K562 (cell line): ENCODE data around the gene GFOD1. TPM values are rescaled to one million over a fixed set of nuclear protein-coding genes. Genes with fewer than 3 reads are reported as not detected.

Experiments
- ARNT ChIP-seq, 2 experiments: fragments of 450-650 bp; IDR thresholded peaks; 2 replicates each; pipeline ENCODE4 v1.6.1; 2016; ENCODE audit warnings: mild to moderate bottlenecking in 1 of 2
- ATF2 ChIP-seq: sonication (generic); formaldehyde crosslinking; IDR thresholded peaks from 2 replicates; pipeline ENCODE4 v1.8.1; 2022; ENCODE audit warnings: missing genetic modification reagents
- CHD2 ChIP-seq: IDR thresholded peaks from 2 replicates; pipeline ENCODE4 v1.6.1; 2011; ENCODE audit warnings: low read depth, low read length
- CREM ChIP-seq: IDR thresholded peaks from 2 replicates; pipeline ENCODE4 v1.6.1; 2014; ENCODE audit warnings: antibody characterized with exemption, low read depth
- HMGN3 ChIP-seq: IDR thresholded peaks from 2 replicates; pipeline ENCODE4 v1.6.1; 2011; ENCODE audit warnings: borderline replicate concordance, low read depth, mild to moderate bottlenecking, mixed read lengths, low read length; ENCODE audit not compliant: insufficient read length; ENCODE audit errors: extremely low read depth
- JUNB ChIP-seq: fragments of 450-650 bp; formaldehyde crosslinking; conservative IDR thresholded peaks from 2 replicates; pipeline ENCODE4 v1.4.0; 2020; ENCODE audit warnings: mild to moderate bottlenecking
- JUND ChIP-seq, 2 experiments: IDR thresholded peaks; 2 replicates in 1 of 2; 3 replicates in 1 of 2; pipeline ENCODE4 v1.6.1; 2011; ENCODE audit warnings: borderline replicate concordance in 2 of 2, low read depth in 2 of 2, low read length in 2 of 2, improper control_type of control experiment in 1 of 2, missing biosample characterization in 1 of 2, missing genetic modification characterization in 1 of 2, missing genetic modification reagents in 1 of 2
- MIER1 ChIP-seq: fragments of 450-650 bp; IDR thresholded peaks from 2 replicates; pipeline ENCODE4 v1.6.1; 2016; ENCODE audit warnings: antibody characterized with exemption, mild to moderate bottlenecking, low read depth
- MTA2 ChIP-seq: fragments of 450-650 bp; IDR thresholded peaks from 2 replicates; pipeline ENCODE4 v1.6.1; 2016; ENCODE audit warnings: low read depth
- NCOA4 ChIP-seq: fragments of 450-650 bp; IDR thresholded peaks from 2 replicates; pipeline ENCODE4 v1.6.1; 2018; ENCODE audit warnings: mild to moderate bottlenecking; ENCODE audit not compliant: partially characterized antibody
- NFE2L1 ChIP-seq: fragments of 450-650 bp; IDR thresholded peaks from 2 replicates; pipeline ENCODE4 v1.6.1; 2016; ENCODE audit warnings: missing genetic modification characterization, low read depth, mild to moderate bottlenecking, missing compliant biosample characterization, moderate library complexity, borderline replicate concordance
- NR4A1 ChIP-seq, 2 experiments: fragments of 250-450 bp in 1 of 2; fragments of 450-650 bp in 1 of 2; sonication (Bioruptor Pico) in 1 of 2; IDR thresholded peaks; 2 replicates each; pipeline versions ENCODE4 v1.4.0 to v1.6.1; 2016 to 2020; ENCODE audit warnings: mild to moderate bottlenecking in 2 of 2, missing compliant biosample characterization in 1 of 2, missing genetic modification characterization in 1 of 2, moderate library complexity in 1 of 2
- POLR2B ChIP-seq: fragments of 450-650 bp; IDR thresholded peaks from 2 replicates; pipeline ENCODE4 v1.6.1; 2018; ENCODE audit warnings: low read depth; ENCODE audit not compliant: partially characterized antibody
- RAD51 ChIP-seq: fragments of 450-650 bp; IDR thresholded peaks from 2 replicates; pipeline ENCODE4 v1.7.1; 2016; ENCODE audit warnings: low read depth, mild to moderate bottlenecking, borderline replicate concordance
- RBM15 ChIP-seq: fragments of 200-400 bp; formaldehyde crosslinking; IDR thresholded peaks from 2 replicates; pipeline ENCODE4 v1.6.1; 2018; ENCODE audit warnings: mild to moderate bottlenecking, low read length, moderate library complexity; ENCODE audit not compliant: insufficient read depth
- RBM25 ChIP-seq: fragments of 200-400 bp; formaldehyde crosslinking; IDR thresholded peaks from 2 replicates; pipeline ENCODE4 v1.6.1; 2018; ENCODE audit warnings: low read length, low read depth, moderate library complexity; ENCODE audit not compliant: severe bottlenecking
- ZNF12 ChIP-seq: sonication (generic); formaldehyde crosslinking; IDR thresholded peaks from 2 replicates; pipeline ENCODE4 v1.4.0; 2020; ENCODE audit warnings: mild to moderate bottlenecking, missing genetic modification reagents
- ZNF121 ChIP-seq: sonication (generic); formaldehyde crosslinking; conservative IDR thresholded peaks from 2 replicates; pipeline ENCODE4 v1.8.0; 2022; ENCODE audit warnings: missing genetic modification reagents
- ZNF224 ChIP-seq: sonication (generic); formaldehyde crosslinking; IDR thresholded peaks from 2 replicates; pipeline ENCODE4 v1.8.0; 2022; ENCODE audit warnings: mild to moderate bottlenecking, missing genetic modification reagents
- ZNF444 ChIP-seq: fragments of 250-450 bp; sonication (Bioruptor Pico); IDR thresholded peaks from 2 replicates; pipeline ENCODE4 v1.4.0; 2020; ENCODE audit warnings: mild to moderate bottlenecking, moderate library complexity
- polyA plus RNA-seq, 8 experiments: library from polyadenylated mRNA; depleted of rRNA in 4 of 8; stranded (reverse) in 5 of 8; unstranded in 3 of 8; fragments of >200 nt; fragmentation: Nextera tagmentation in 2 of 8; fragmentation: Illumina TruSeq in 1 of 8; extraction: Ambion mirVana in 2 of 8; extraction: Trizol in 1 of 8; gene quantifications; 2 replicates each; pipeline versions ENCODE4 v1.2.1 to v1.2.3, GENCODE V29; 2011 to 2014; ENCODE audit warnings: inconsistent platforms in 1 of 8, missing spikeins in 1 of 8
- total RNA-seq, 7 experiments: library from RNA; depleted of rRNA in 6 of 7; stranded (reverse); fragments of >200 nt in 6 of 7; fragmentation: Illumina TruSeq in 2 of 7; extraction: Trizol in 2 of 7; gene quantifications; 2 replicates each; pipeline versions ENCODE4 v1.2.1 to v1.2.3, GENCODE V29; 2011 to 2021; ENCODE audit warnings: low replicate concordance in 1 of 7
- TF ChIP-seq, protein P1 (sequence below): sonication (generic); formaldehyde crosslinking; IDR thresholded peaks from 2 replicates; pipeline ENCODE4 v1.8.0; 2022; ENCODE audit warnings: mild to moderate bottlenecking, missing genetic modification reagents
- TF ChIP-seq, protein P2 (sequence below), 2 experiments: fragments of 450-650 bp; conservative IDR thresholded peaks; 2 replicates each; pipeline ENCODE4 v1.6.1; 2017; ENCODE audit warnings: mild to moderate bottlenecking in 2 of 2, moderate library complexity in 2 of 2

Gene GFOD1
- total and polyA plus RNA-seq, 9 of the 15 experiments (the other 6 are each of a cell fraction or from before 2014, with no cell fraction given), result 3.8 to 12.0 (median 8.2) TPM

DNA sequence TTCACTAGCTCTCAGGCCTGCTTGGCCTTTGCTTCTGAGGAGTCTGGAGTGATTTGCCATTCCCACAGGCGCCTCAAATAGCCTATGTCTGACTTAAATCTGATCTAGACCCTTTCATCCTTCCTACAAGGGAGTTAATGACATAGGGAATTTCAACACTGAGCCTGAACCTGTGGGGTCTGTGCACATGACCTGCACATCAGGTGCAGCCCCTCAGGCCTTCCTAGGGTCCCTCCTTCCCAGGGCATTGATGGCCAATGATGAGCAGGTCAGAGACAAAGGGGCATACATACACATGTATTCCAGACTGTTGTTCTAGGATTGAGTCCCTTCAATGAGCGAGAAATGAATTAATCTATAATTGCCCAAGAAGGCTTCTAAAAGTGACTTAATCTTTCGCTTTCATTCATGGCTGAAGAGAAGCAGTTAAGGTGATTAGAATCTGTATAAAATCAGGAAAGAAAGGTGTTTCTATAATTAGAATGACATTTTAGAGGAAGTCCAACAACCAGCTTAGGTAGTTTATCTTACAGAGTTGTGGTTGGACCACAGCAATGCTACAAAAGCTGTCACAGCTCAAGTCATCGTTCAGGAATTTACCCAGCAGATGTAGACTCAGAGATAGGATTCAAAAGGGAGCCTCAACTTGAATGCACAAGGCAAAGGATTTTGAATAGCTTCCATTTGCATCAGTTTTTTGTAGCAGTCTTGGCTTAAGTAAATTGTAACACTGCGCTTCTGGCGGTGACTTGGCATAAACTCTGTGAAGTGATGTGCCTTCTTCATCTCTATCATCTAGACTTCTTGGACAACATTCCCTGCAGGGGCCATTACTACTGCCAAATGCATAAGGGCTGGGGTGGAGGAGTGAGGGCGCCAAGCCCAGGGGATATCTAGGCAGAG lies 132.1 kb downstream of the GFOD1 start (continued):
- peak; percentile 97 for TF ChIP-seq JUND (IDR thresholded peaks at IDR 0.05; ENCODE audit: borderline replicate concordance, low read depth, low read length)
- TF ChIP-seq JUND (tag; IDR thresholded peaks at IDR 0.05; ENCODE audit: borderline replicate concordance, low read depth, low read length), result peak; percentile 96
- TF ChIP-seq CREM, result peak; percentile 81
- no peak for TF ChIP-seq NCOA4
- TF ChIP-seq RBM15, result no peak
- no peak for TF ChIP-seq RBM25
- no peak for TF ChIP-seq ZNF444 (CRISPR knock-in tag)
- TF ChIP-seq NR4A1 (CRISPR knock-in tag; IDR thresholded peaks at IDR 0.05), result no peak
- TF ChIP-seq NR4A1 (tag; IDR thresholded peaks at IDR 0.05), result no peak
- TF ChIP-seq ZNF12 (CRISPR knock-in tag), result no peak
- TF ChIP-seq HMGN3, result peak; percentile 29
- 0 out of 2 replicates have a peak, but pooled peaks have one; percentile 6 for TF ChIP-seq JUNB (CRISPR knock-in tag)
- TF ChIP-seq RAD51, result no peak
- TF ChIP-seq ZNF121, result no peak
- no peak for TF ChIP-seq NFE2L1 (tag)
- peak; percentile 32 to 67; a peak in 1 of 4 replicates for TF ChIP-seq ARNT (IDR thresholded peaks at IDR 0.05)
- peak; percentile 25; the same call in 1 of the 2 replicates for TF ChIP-seq MIER1
- TF ChIP-seq, protein P1, sequence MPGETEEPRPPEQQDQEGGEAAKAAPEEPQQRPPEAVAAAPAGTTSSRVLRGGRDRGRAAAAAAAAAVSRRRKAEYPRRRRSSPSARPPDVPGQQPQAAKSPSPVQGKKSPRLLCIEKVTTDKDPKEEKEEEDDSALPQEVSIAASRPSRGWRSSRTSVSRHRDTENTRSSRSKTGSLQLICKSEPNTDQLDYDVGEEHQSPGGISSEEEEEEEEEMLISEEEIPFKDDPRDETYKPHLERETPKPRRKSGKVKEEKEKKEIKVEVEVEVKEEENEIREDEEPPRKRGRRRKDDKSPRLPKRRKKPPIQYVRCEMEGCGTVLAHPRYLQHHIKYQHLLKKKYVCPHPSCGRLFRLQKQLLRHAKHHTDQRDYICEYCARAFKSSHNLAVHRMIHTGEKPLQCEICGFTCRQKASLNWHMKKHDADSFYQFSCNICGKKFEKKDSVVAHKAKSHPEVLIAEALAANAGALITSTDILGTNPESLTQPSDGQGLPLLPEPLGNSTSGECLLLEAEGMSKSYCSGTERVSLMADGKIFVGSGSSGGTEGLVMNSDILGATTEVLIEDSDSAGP (CRISPR knock-in tag), result no peak
- TF ChIP-seq, protein P2, sequence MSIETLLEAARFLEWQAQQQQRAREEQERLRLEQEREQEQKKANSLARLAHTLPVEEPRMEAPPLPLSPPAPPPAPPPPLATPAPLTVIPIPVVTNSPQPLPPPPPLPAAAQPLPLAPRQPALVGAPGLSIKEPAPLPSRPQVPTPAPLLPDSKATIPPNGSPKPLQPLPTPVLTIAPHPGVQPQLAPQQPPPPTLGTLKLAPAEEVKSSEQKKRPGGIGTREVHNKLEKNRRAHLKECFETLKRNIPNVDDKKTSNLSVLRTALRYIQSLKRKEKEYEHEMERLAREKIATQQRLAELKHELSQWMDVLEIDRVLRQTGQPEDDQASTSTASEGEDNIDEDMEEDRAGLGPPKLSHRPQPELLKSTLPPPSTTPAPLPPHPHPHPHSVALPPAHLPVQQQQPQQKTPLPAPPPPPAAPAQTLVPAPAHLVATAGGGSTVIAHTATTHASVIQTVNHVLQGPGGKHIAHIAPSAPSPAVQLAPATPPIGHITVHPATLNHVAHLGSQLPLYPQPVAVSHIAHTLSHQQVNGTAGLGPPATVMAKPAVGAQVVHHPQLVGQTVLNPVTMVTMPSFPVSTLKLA (conservative IDR thresholded peaks at IDR 0.05), result peak in 1 of 2 experiments; percentile 48; a peak in 1 of 4 replicates
- no peak for TF ChIP-seq ZNF224 (CRISPR knock-in tag)
- no peak for TF ChIP-seq POLR2B
- TF ChIP-seq MTA2, result peak; percentile 78
- no peak for TF ChIP-seq CHD2
- TF ChIP-seq ATF2 (CRISPR knock-in tag), result no peak
